Body of pancreas (tissue), 4 donors: ENCODE data around the gene CEND1. TPM values are rescaled to one million over a fixed set of nuclear protein-coding genes. Genes with fewer than 3 reads are reported as not detected.

ENCODE experiments used
- ATAC-seq: fragments of 150-250 bp; one replicate; pipeline ENCODE4 v1.9.1; 2016
- DNase-seq, 4 donors: peaks; one replicate each; pipeline ENCODE4 v3.0.0-alpha.2; 2019
- H3K27ac ChIP-seq, 4 donors: fragments of 200-600 bp; sonication (generic); 1 replicate in 3 of 4; 2 replicates in 1 of 4; pipeline versions ENCODE4 v1.5.1 to v1.6.1; 2016 to 2019; ENCODE audit warnings: mild to moderate bottlenecking in 1 of 4, mixed read lengths in 1 of 4, moderate library complexity in 1 of 4
- H3K27me3 ChIP-seq, 2 donors: fragments of 200-600 bp; sonication (generic); one replicate each; pipeline ENCODE4 v1.6.0; 2016; ENCODE audit warnings: mild to moderate bottlenecking in 1 of 2
- H3K36me3 ChIP-seq, 2 donors: fragments of 200-600 bp; sonication (generic); replicated peaks in 1 of 2; 2 replicates each; pipeline ENCODE4 v1.5.1; 2016; ENCODE audit warnings: low read depth in 2 of 2; ENCODE audit not compliant: insufficient read depth in 1 of 2
- H3K4me1 ChIP-seq: fragments of 200-600 bp; sonication (generic); one replicate; pipeline ENCODE4 v1.6.0; 2016
- H3K4me3 ChIP-seq, 2 donors: fragments of 200-600 bp; sonication (generic); 1 replicate in 1 of 2; 2 replicates in 1 of 2; pipeline ENCODE4 v1.5.1; 2016 to 2019
- H3K9me3 ChIP-seq, 3 donors: fragments of 200-600 bp; sonication (generic); 1 replicate in 2 of 3; 2 replicates in 1 of 3; pipeline ENCODE4 v1.5.1; 2016
- POLR2A ChIP-seq, 3 donors: fragments of 450-650 bp; IDR thresholded peaks; one replicate each; pipeline ENCODE4 v1.6.1; 2016; ENCODE audit warnings: antibody characterized with exemption in 3 of 3, mild to moderate bottlenecking in 2 of 3
- WGBS, 2 donors: methylation state at CpG; one replicate each; pipeline ENCODE4 v1.1.5; 2017; 5-methylcytosine and 5-hydroxymethylcytosine counted together
- intact Hi-C: fragments of 100-400 bp; cut with DNase I; formaldehyde crosslinking; loops from one replicate; pipeline ENCODE4 v1.15.1; 2023
- total RNA-seq, 2 donors: library from RNA; depleted of rRNA; stranded (reverse); fragments of >200 nt; gene quantifications; one replicate each; pipeline ENCODE4 v1.1.0, GENCODE V29; 2016
- TF ChIP-seq, protein P1 (sequence below), 7 experiments: fragments of 450-650 bp in 4 of 7; fragments of 200-600 bp in 3 of 7; sonication (generic) in 3 of 7; IDR thresholded peaks; one replicate each; pipeline ENCODE4 v1.5.1; 2016 to 2019; ENCODE audit warnings: antibody characterized with exemption in 7 of 7

Gene CEND1
- total RNA-seq, 2 donors from 2014 or later: 0.78 TPM; not detected in 1

DNA sequence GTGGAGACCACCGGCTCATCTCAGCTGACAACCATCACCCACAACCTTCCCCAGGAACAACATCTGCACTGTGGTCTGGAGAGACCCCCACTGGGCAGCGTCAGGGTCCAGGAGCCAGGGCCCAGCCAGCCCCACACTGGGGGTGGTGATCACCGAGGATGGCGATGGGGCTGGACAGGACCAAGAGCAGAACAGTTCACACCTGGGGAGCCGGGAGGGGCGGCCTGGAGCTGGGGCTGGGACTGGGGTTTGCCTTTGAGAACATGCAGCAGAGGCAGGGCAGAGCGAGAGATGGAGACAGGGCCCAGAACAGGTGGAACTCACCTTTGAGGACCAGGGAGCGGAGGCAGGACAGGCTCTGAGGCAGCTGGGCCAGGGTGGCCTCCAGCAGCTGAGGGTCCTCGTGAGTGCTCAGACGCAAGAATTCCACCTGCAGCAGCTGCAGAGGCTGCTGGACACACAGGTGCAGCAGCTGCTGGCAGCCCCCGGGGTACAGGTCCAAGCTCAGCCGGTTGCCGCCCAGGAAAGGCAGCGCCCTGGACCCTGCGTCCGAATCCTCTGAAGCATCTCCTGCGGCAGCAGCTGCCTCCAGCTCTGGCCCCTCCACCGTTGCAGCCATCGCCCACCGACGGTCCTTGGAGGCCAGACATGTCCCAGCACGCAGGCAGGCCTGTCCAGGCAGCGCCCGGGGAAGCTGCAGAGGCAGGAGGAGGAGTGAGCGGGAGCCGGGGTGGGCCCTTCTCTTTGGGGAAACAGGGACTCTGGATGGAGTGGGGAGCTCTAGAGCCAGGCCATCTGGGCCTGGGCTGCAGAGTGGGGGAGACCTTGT is 14.1 kb upstream of the CEND1 start:
- ATAC-seq: no peak
- 59 to 77% methylated on average over 11 to 26 of the region's 26 CpGs for WGBS, 2 donors
- no peak overlapping the region for H3K4me3 ChIP-seq

DNA sequence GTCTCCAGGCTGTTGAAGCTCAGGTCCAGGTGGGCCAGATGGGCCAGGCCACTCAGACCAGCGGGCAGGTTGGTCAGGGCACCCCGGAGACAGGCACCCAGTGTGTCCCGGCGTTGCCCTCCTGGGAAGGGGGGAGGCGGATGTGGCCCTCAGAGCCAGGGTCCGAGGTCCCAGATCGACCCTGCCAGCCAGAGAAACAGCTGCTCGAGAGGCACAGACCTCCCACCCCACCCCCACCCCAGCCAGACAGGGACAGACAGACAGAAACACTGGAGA is 13.5 kb upstream of the CEND1 start:
- intact Hi-C loops: no loop called here
- WGBS, 2 donors: 20 to 64% methylated on average over 1 to 7 of the region's 8 CpGs
- Histone ChIP-seq H3K4me1 (peaks cover 32% of the 10 kb centered on the region), H3K9me3 (no peaks in the 10 kb centered on the region), H3K36me3 (no peaks in the 10 kb centered on the region), H3K4me3 (no peak overlapping the region), H3K27ac (no peak overlapping the region), H3K27me3 (no peaks in the 10 kb centered on the region)
- no peak for TF ChIP-seq POLR2A (IDR thresholded peaks at IDR 0.05)
- TF ChIP-seq, protein P1, sequence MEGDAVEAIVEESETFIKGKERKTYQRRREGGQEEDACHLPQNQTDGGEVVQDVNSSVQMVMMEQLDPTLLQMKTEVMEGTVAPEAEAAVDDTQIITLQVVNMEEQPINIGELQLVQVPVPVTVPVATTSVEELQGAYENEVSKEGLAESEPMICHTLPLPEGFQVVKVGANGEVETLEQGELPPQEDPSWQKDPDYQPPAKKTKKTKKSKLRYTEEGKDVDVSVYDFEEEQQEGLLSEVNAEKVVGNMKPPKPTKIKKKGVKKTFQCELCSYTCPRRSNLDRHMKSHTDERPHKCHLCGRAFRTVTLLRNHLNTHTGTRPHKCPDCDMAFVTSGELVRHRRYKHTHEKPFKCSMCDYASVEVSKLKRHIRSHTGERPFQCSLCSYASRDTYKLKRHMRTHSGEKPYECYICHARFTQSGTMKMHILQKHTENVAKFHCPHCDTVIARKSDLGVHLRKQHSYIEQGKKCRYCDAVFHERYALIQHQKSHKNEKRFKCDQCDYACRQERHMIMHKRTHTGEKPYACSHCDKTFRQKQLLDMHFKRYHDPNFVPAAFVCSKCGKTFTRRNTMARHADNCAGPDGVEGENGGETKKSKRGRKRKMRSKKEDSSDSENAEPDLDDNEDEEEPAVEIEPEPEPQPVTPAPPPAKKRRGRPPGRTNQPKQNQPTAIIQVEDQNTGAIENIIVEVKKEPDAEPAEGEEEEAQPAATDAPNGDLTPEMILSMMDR (IDR thresholded peaks at IDR 0.05): no peak
- no peak for ATAC-seq
- no peak for DNase-seq

More for the DNA sequence above, 14.1 kb upstream of the CEND1 start:
- intact Hi-C loops: no loop called here
- Histone ChIP-seq H3K27me3 (no peaks in the 10 kb centered on the region), H3K36me3 (no peaks in the 10 kb centered on the region), H3K4me1 (peaks cover 35% of the 10 kb centered on the region), H3K9me3 (no peaks in the 10 kb centered on the region), H3K27ac (no peak overlapping the region)
- no peak for TF ChIP-seq POLR2A (IDR thresholded peaks at IDR 0.05)
- TF ChIP-seq, protein P1 (IDR thresholded peaks at IDR 0.05): no peak
- no peak for DNase-seq

- WGBS, 2 donors: 88 to 92% methylated on average over 10 to 28 of the region's 28 CpGs
- Histone ChIP-seq H3K9me3 (no peaks in the 10 kb centered on the region), H3K27ac (no peak overlapping the region), H3K36me3 (no peaks in the 10 kb centered on the region), H3K4me3 (no peak overlapping the region), H3K4me1 (peaks cover 31% of the 10 kb centered on the region), H3K27me3 (no peaks in the 10 kb centered on the region)
- DNase-seq (no peak), ATAC-seq (no peak)
- TF ChIP-seq POLR2A (IDR thresholded peaks at IDR 0.05): no peak
- TF ChIP-seq, protein P1 (IDR thresholded peaks at IDR 0.05): no peak
- intact Hi-C loops: no loop called here
Observed at GRCh38 chr11:802693-803466, 13.0 kb upstream of the CEND1 start.

DNA sequence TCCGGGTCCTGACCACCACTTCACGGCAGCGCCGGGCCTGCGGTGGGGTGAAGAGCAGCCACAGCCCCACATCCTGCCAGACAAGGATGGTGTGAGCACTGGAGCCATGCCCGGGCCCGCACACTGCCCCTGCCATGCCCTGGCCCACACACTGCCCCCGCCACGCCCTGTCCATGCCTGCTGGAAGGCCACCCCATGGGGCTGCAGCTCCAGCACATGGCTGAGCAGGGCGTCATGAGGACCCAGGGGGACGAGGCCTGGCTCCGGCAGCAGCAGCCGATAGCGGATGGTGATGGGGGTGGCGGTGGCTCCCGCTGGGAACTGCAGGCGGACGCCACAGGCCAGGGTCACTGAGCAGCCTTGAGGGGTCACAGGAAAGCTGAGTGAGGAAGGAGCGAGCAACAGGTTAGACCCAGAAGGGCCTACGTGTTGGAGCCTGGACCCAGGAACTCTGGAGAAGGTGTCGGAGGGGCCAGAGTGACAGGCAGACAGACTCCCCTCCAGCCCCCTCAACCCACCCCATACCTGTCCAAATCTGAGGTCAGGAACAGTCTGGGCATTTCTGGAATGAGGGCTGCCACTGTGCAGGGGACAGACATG is 12.2 kb upstream of the CEND1 start:
- intact Hi-C loops: no loop called here
- H3K36me3 ChIP-seq: no peaks in the 10 kb centered on the region
- no peaks in the 10 kb centered on the region for H3K27me3 ChIP-seq
- WGBS, 2 donors: 94 to 97% methylated on average over 16 to 21 of the region's 21 CpGs
- H3K27ac ChIP-seq: no peak overlapping the region
- DNase-seq (no peak), ATAC-seq (no peak)
- TF ChIP-seq, protein P1 (IDR thresholded peaks at IDR 0.05): no peak
- TF ChIP-seq POLR2A (IDR thresholded peaks at IDR 0.05): no peak
- H3K9me3 ChIP-seq: no peaks in the 10 kb centered on the region
- H3K4me3 ChIP-seq: no peak overlapping the region
- H3K4me1 ChIP-seq: peaks cover 38% of the 10 kb centered on the region
